Measurements from ENCODE around the gene GPR162. TPM values are rescaled to one million over a fixed set of nuclear protein-coding genes. Genes with fewer than 3 reads are reported as not detected.
A peak's percentile ranks its signal among the peaks of the same experiment; 100 is the strongest.
"Not testable (repeated sequence)": the region's sequence is repeated elsewhere in the genome, so short reads cannot be mapped to it uniquely, and the experiment has no call there.

The GPR162 gene
- total RNA-seq, 1 donor: 3.0 TPM

GRCh38 chr12:6863586-6864321 lies 42.1 kb downstream of the GPR162 start:
- no peak for DNase-seq (ENCODE audit: low read depth)
- TF ChIP-seq, protein P1, sequence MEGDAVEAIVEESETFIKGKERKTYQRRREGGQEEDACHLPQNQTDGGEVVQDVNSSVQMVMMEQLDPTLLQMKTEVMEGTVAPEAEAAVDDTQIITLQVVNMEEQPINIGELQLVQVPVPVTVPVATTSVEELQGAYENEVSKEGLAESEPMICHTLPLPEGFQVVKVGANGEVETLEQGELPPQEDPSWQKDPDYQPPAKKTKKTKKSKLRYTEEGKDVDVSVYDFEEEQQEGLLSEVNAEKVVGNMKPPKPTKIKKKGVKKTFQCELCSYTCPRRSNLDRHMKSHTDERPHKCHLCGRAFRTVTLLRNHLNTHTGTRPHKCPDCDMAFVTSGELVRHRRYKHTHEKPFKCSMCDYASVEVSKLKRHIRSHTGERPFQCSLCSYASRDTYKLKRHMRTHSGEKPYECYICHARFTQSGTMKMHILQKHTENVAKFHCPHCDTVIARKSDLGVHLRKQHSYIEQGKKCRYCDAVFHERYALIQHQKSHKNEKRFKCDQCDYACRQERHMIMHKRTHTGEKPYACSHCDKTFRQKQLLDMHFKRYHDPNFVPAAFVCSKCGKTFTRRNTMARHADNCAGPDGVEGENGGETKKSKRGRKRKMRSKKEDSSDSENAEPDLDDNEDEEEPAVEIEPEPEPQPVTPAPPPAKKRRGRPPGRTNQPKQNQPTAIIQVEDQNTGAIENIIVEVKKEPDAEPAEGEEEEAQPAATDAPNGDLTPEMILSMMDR (IDR thresholded peaks at IDR 0.05; ENCODE audit: insufficient read depth, low read depth, low read length): no peak
- no peak overlapping the region for H3K4me3 ChIP-seq (ENCODE audit: low read depth, low read length)

DNA sequence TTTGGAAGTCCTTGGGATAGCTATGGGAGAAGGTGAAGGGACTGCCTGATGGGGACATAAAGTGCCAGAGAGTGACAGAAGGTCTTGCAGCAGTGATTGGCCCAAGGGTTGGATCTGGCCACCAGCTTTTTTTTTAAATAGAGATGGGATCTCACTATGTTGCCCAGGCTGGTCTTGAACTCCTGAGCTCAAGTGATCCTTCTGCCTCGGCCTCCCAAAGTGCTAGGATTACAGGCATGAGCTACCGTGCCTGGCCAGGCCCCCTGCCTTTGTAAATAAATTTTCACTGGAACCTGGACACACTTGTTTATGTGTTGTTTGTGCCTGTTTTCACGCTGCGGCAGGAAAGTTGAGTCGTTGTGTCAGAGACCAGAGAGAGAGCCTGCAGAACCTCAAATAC lies 43.7 kb downstream of the GPR162 start:
- not testable (repeated sequence) for H3K4me3 ChIP-seq (ENCODE audit: low read depth, low read length); DNase-seq (ENCODE audit: low read depth)

DNA sequence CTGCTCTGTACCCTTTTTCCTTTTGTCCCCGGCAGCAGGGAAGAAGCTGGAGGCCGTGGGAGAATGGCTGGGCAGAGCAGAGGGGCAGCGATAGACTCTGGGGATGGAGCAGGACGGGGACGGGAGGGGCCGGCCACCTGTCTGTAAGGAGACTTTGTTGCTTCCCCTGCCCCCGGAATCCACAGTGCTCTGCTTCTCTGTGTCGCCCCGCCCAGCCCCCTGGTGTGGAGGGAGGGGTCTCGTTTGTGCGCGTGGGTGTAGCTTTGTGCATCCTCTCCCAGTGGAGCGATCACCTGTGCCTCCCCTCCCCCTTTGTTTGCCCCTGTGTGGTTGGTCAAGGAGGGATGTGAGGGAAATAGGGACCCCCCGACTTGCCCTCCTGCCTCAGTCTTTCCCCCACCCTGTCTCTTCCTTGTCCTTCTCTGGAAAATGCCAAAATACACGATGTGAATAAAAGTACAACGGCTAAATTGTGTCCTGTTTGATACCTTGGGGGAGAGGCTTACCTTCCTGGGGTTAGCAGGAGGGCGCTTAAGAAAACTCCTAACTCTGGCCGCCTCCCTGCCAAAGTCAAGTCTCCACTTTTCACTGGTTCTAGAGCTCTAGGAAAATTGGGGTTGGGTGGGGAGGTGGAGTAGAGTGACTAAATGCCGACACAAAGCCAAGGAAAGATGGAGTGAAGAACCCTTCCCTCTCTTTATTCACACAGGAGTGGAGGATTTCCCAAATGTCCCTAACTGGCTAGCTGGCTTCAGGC lies 44.7 kb downstream of the GPR162 start:
- peak overlapping the region; percentile 88 for H3K4me3 ChIP-seq (ENCODE audit: low read depth, low read length)
- no peak for DNase-seq (ENCODE audit: low read depth)

DNA sequence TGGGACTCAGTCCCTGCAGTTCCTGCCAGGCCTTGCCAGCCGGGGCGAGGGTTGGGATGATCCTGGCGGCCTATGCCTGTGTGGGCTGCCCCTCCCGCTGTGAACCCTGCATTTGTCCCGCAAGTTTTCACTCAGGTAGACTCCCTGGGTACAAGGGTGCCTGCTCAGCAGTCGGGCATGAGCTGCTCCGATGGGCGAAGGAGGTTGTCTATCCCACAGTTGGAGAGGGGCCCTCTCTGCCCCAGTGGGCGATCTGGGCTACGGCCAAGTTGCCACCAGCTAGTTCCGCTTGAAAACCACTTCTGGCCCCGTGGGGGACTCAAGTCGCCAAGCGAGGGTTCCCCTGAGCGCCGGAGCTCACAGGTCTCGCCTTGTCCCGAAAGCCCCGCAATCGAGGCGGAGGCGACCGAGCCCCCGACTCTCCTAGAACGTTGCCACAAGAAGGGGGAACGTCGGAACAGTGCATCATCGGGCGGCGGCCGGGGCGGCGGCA lies 45.3 kb downstream of the GPR162 start:
- DNase-seq (ENCODE audit: low read depth): no peak
- TF ChIP-seq, protein P1 (IDR thresholded peaks at IDR 0.05; ENCODE audit: insufficient read depth, low read depth, low read length): no peak
- H3K4me3 ChIP-seq (ENCODE audit: low read depth, low read length): peak overlapping the region; percentile 88

More for the DNA sequence above, 44.7 kb downstream of the GPR162 start:
- TF ChIP-seq, protein P1 (IDR thresholded peaks at IDR 0.05; ENCODE audit: insufficient read depth, low read depth, low read length): no peak

DNA sequence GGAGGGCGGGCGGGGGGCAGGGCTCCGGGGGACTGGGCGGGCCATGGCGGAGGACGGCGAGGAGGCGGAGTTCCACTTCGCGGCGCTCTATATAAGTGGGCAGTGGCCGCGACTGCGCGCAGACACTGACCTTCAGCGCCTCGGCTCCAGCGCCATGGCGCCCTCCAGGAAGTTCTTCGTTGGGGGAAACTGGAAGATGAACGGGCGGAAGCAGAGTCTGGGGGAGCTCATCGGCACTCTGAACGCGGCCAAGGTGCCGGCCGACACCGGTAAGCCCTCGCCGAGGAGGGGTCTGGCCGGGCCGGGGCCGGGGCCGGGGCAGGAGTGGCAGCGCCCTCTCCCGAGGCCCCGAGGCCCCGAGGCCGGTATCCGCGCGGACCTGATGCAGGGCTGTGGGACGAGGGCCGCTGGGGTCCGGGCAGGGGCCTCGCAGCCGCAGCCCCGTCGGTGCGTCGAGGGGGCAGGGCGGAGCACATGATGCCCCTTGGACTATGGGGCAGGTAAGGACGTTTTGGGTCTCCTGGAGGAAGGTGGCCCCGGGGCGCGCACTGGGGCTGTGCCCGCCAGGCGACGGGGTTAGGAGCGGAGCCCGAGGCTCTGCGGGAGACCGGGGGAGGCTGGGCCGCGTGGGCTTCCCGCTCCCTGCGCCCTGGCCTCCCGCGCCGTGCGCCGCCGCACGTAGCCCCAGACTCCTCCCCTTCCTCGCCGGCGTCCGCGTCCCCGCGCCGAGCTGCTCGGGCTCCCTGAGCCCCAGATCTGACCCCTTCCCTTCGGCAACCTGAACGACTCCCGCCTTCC lies 46.0 kb downstream of the GPR162 start, which contains the start of gene TPI1:
TPI1 (plus strand) TSS at position 119 of the 798 bp plus-strand sequence; CDS start at position 155, 36 bp downstream.
- peak within 1 kb of the TSS; percentile 88 for H3K4me3 ChIP-seq (ENCODE audit: low read depth, low read length)
- TF ChIP-seq, protein P1 (IDR thresholded peaks at IDR 0.05; ENCODE audit: insufficient read depth, low read depth, low read length): no peak
- DNase-seq (ENCODE audit: low read depth): peak; percentile 81

GRCh38 chr12:6868211-6869048 lies 46.8 kb downstream of the GPR162 start:
- peak overlapping the region; percentile 88 for H3K4me3 ChIP-seq (ENCODE audit: low read depth, low read length)
- TF ChIP-seq, protein P1 (IDR thresholded peaks at IDR 0.05; ENCODE audit: insufficient read depth, low read depth, low read length): peak; percentile 28
- no peak for DNase-seq (ENCODE audit: low read depth)
